Endothelial cell of umbilical vein (primary cell): ENCODE results near the gene ATF6B. TPM values are rescaled to one million over a fixed set of nuclear protein-coding genes. Genes with fewer than 3 reads are reported as not detected.
A peak's percentile ranks its signal among the peaks of the same experiment; 100 is the strongest.

Experiments used
- BruUV-seq: library from RNA; stranded (reverse); fragments of 400-500 nt; replicated peaks from 2 replicates; lab custom pipeline; 2021; lab: Mats Ljungman, UMichigan
- CTCF ChIA-PET: fragments of 300-600, 350-600 bp; sonication (Branson Sonifier 250); formaldehyde crosslinking; loops from one replicate; lab custom pipeline; 2021; ENCODE audit warnings: antibody characterized with exemption, inconsistent platforms; lab: Charles Lee
- POLR2A ChIA-PET: fragments of 300-600, 350-600 bp; sonication (Branson Sonifier 250); formaldehyde crosslinking; loops from one replicate; lab custom pipeline; 2021; ENCODE audit warnings: antibody characterized with exemption, inconsistent platforms; lab: Charles Lee
- DNase-seq: peaks from one replicate; pipeline ENCODE4 v3.0.0-alpha.2; 2011; ENCODE audit warnings: low read depth, low spot score
- FAIRE-seq: peaks from 2 replicates; lab custom pipeline; 2011; peaks lifted over from hg19 to GRCh38; lab: Jason Lieb, UNC
- H2AFZ ChIP-seq: 2 replicates; pipeline ENCODE4 v1.6.0; 2012; ENCODE audit warnings: low read depth, low read length, control low read depth, inconsistent platforms
- H3K27ac ChIP-seq: 2 replicates; pipeline ENCODE4 v1.5.1; 2011; ENCODE audit warnings: low read depth, mild to moderate bottlenecking, control low read depth, low read length, moderate library complexity; ENCODE audit not compliant: insufficient read depth
- H3K27me3 ChIP-seq, 2 experiments: 2 replicates each; pipeline versions ENCODE4 v1.6.0 to v1.6.1; 2011; ENCODE audit warnings: low read length in 2 of 2, mixed read lengths in 1 of 2; ENCODE audit not compliant: control insufficient read depth in 2 of 2, insufficient read depth in 2 of 2
- H3K36me3 ChIP-seq, 2 experiments: 2 replicates in 1 of 2; 3 replicates in 1 of 2; pipeline ENCODE4 v1.5.1; 2011; ENCODE audit warnings: low read length in 2 of 2, mild to moderate bottlenecking in 1 of 2, moderate library complexity in 1 of 2; ENCODE audit not compliant: control insufficient read depth in 2 of 2, insufficient read depth in 2 of 2; ENCODE audit errors: extremely low read depth in 1 of 2
- H3K4me1 ChIP-seq: 3 replicates; pipeline ENCODE4 v1.5.1; 2011; ENCODE audit warnings: mild to moderate bottlenecking, low read length; ENCODE audit not compliant: control insufficient read depth, insufficient read depth; ENCODE audit errors: extremely low read depth
- H3K4me2 ChIP-seq: 2 replicates; pipeline ENCODE4 v1.6.1; 2011; ENCODE audit warnings: low read length, control low read depth, mixed read lengths; ENCODE audit not compliant: insufficient read depth
- H3K4me3 ChIP-seq, 3 experiments: fragments of 200-600 bp in 1 of 3; sonication (generic), shearing (Covaris generic) in 1 of 3; replicated peaks in 1 of 3; 2 replicates each; pipeline ENCODE4 v1.5.1; 2011 to 2016; ENCODE audit warnings: control low read depth in 3 of 3, low read length in 3 of 3, mild to moderate bottlenecking in 2 of 3, inconsistent platforms in 1 of 3, low read depth in 1 of 3, moderate library complexity in 1 of 3; ENCODE audit not compliant: insufficient read depth in 1 of 3
- H3K79me2 ChIP-seq: 2 replicates; pipeline ENCODE4 v1.6.0; 2012; ENCODE audit warnings: low read length, inconsistent platforms; ENCODE audit not compliant: control insufficient read depth, insufficient read depth
- H3K9ac ChIP-seq: replicated peaks from 2 replicates; pipeline ENCODE3; 2011; ENCODE audit warnings: low read length, control low read depth; ENCODE audit not compliant: insufficient read depth; ENCODE audit errors: extremely low read depth
- H3K9me1 ChIP-seq: replicated peaks from 3 replicates; pipeline ENCODE4 v1.6.0; 2011; ENCODE audit warnings: mild to moderate bottlenecking, low read length; ENCODE audit not compliant: control insufficient read depth, insufficient read depth; ENCODE audit errors: extremely low read depth
- H3K9me3 ChIP-seq: replicated peaks from 2 replicates; pipeline ENCODE4 v1.5.1; 2012; ENCODE audit warnings: low read length, inconsistent platforms; ENCODE audit not compliant: control insufficient read depth, insufficient read depth
- H4K20me1 ChIP-seq: replicated peaks from 2 replicates; pipeline ENCODE3; 2011; ENCODE audit warnings: mild to moderate bottlenecking, low read length; ENCODE audit not compliant: control insufficient read depth, insufficient read depth; ENCODE audit errors: extremely low read depth
- EZH2 ChIP-seq: IDR thresholded peaks from 2 replicates; pipeline ENCODE4 v1.6.1; 2012; ENCODE audit warnings: borderline replicate concordance, low read depth, mild to moderate bottlenecking, moderate library complexity, low read length, inconsistent platforms; ENCODE audit not compliant: severe bottlenecking
- GATA2 ChIP-seq: IDR thresholded peaks from 2 replicates; pipeline ENCODE4 v1.7.0; 2011; ENCODE audit warnings: low read depth, mild to moderate bottlenecking, moderate library complexity, mixed read lengths, low read length; ENCODE audit not compliant: insufficient read length, insufficient read depth
- JUN ChIP-seq: IDR thresholded peaks from 2 replicates; pipeline ENCODE4 v1.6.1; 2011; ENCODE audit warnings: borderline replicate concordance, low read depth; ENCODE audit not compliant: insufficient read length, insufficient read depth
- MYC ChIP-seq: IDR thresholded peaks from one replicate; pipeline ENCODE4 v1.6.1; 2011; ENCODE audit warnings: mild to moderate bottlenecking, low read depth, low read length
- POLR2A ChIP-seq: IDR thresholded peaks from 2 replicates; pipeline ENCODE4 v1.6.1; 2012; ENCODE audit warnings: low read depth, mild to moderate bottlenecking, control low read depth, low read length
- POLR2AphosphoS5 ChIP-seq: IDR thresholded peaks from 2 replicates; pipeline ENCODE4 v1.6.1; 2012; ENCODE audit warnings: low read depth, mild to moderate bottlenecking, control low read depth, low read length, moderate library complexity; ENCODE audit not compliant: insufficient read depth
- dilution Hi-C: fragments of 300-500 bp; cut with MboI; formaldehyde crosslinking; loops from one replicate; pipeline ENCODE4 v1.15.0; 2019; ENCODE audit warnings: low sequenced_read_pairs; ENCODE audit not compliant: extremely low pct_ligation_motif_present
- intact Hi-C: fragments of 100-400 bp; cut with micrococcal nuclease; formaldehyde crosslinking; loops from one replicate; pipeline ENCODE4 v1.10.0; 2022
- polyA plus RNA-seq, 4 experiments: library from polyadenylated mRNA; depleted of rRNA in 3 of 4; stranded (reverse) in 3 of 4; unstranded in 1 of 4; fragments of >200 nt; gene quantifications; 2 replicates each; pipeline versions ENCODE4 v1.2.1 to v1.2.3, GENCODE V29; 2011 to 2012; ENCODE audit warnings: missing spikeins in 1 of 4
- total RNA-seq: library from RNA; stranded (reverse); gene quantifications from 2 replicates; pipeline ENCODE4 v1.2.3, GENCODE V29; 2021
- TF ChIP-seq, protein P1 (sequence below), 2 donors: IDR thresholded peaks; 1 replicate in 1 of 2; 2 replicates in 1 of 2; pipeline ENCODE4 v1.5.1; 2011; ENCODE audit warnings: low read length in 2 of 2, mild to moderate bottlenecking in 2 of 2, moderate library complexity in 2 of 2, control low read depth in 1 of 2, inconsistent platforms in 1 of 2, low read depth in 1 of 2; ENCODE audit not compliant: insufficient read depth in 1 of 2; ENCODE audit errors: extremely low read depth in 1 of 2
- TF ChIP-seq, protein P2 (sequence below): IDR thresholded peaks from 2 replicates; pipeline ENCODE4 v1.6.1; 2011; ENCODE audit not compliant: insufficient read depth, insufficient read length

ATF6B gene
- total and polyA plus RNA-seq, 2 donors (not counting 3 experiments of a cell fraction or from before 2014, with no cell fraction given) = 106 to 115 TPM

DNA sequence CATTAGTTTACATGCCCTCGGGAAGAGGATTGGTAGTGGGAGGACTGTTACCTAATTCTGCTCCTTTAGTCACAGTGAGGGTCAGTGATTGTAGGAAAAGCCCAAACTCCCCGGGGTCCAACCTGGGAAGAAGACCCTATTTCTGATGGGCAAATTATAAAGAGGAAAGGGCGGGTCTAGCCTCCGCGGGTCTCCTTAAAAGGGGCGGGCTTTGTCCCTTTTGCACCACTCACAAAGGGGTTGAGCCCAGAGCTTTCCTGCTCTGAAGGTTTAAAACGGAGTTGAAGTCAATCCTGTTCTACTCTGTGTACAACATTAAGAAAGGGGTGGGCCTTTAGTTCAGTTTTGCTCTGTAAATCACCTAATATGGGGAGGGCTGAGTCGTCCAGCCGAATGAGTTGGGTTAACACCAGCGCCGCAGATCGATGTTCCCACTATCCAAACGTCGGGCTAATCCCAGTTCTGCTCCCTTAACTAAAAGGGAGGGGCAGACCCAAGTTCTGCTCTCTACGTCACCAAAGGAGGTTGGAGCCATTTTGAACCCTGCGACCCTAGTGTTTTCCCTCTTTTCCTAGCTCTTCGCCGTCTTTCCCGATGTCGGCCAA lies 49.2 kb upstream of the ATF6B start:
- H3K9me3 ChIP-seq = no peaks in the 10 kb centered on the region
- peak overlapping the region; percentile 86 for H3K9ac ChIP-seq
- H3K79me2 ChIP-seq = peaks cover 21% of the 10 kb centered on the region
- ChIA-PET POLR2A (interaction anchor here (1.2 to 1.7 kb wide), 5 partner anchors 13 to 520 kb away, joined by 3 to 9 read pairs (median 4); partner anchors contain the start of genes ATF6B and PBX2), CTCF (interaction anchor here (0.7 to 2.9 kb wide), 5 partner anchors 13 to 47 kb away, joined by 3 to 15 read pairs (median 5); partner anchors contain the start of genes FKBPL, GPSM3 and PBX2)
- H3K27ac ChIP-seq = peak overlapping the region; percentile 83
- peak overlapping the region; percentile 9 to 67 (median 40) for H3K4me3 ChIP-seq
- peak overlapping the region; percentile 56 for H2AFZ ChIP-seq
- peak overlapping the region; percentile 83 for H3K4me2 ChIP-seq
- DNase-seq (no peak), FAIRE-seq (no peak)
- TF ChIP-seq MYC (no peak), EZH2 (no peak), POLR2A (peak; percentile 58), GATA2 (no peak), POLR2AphosphoS5 (peak; percentile 31), JUN (no peak)
- TF ChIP-seq, protein P1, sequence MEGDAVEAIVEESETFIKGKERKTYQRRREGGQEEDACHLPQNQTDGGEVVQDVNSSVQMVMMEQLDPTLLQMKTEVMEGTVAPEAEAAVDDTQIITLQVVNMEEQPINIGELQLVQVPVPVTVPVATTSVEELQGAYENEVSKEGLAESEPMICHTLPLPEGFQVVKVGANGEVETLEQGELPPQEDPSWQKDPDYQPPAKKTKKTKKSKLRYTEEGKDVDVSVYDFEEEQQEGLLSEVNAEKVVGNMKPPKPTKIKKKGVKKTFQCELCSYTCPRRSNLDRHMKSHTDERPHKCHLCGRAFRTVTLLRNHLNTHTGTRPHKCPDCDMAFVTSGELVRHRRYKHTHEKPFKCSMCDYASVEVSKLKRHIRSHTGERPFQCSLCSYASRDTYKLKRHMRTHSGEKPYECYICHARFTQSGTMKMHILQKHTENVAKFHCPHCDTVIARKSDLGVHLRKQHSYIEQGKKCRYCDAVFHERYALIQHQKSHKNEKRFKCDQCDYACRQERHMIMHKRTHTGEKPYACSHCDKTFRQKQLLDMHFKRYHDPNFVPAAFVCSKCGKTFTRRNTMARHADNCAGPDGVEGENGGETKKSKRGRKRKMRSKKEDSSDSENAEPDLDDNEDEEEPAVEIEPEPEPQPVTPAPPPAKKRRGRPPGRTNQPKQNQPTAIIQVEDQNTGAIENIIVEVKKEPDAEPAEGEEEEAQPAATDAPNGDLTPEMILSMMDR (IDR thresholded peaks at IDR 0.05; ENCODE audit: extremely low read depth in 1 of 2, insufficient read depth in 1 of 2, low read depth in 1 of 2, low read length in 2 of 2) = no peak
- TF ChIP-seq, protein P2, sequence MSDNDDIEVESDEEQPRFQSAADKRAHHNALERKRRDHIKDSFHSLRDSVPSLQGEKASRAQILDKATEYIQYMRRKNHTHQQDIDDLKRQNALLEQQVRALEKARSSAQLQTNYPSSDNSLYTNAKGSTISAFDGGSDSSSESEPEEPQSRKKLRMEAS = no peak
- peaks cover 30% of the 10 kb centered on the region for H3K4me1 ChIP-seq
- no peaks in the 10 kb centered on the region for H4K20me1 ChIP-seq
- H3K27me3 ChIP-seq = no peaks in the 10 kb centered on the region
- H3K9me1 ChIP-seq = no peaks in the 10 kb centered on the region
- dilution Hi-C loops = no loop called here
- TSS peak; percentile 73 for BruUV-seq
- peaks cover 0 to 11% of the 10 kb centered on the region in 2 experiments for H3K36me3 ChIP-seq
- intact Hi-C loops = loop anchor here (5.0 kb wide), 2 partner anchors 220 to 795 kb away; partner anchors contain the start of genes NELFE and SKIC2
